HG03432 (cell line): Measurements from ENCODE around the gene FADS2.

ENCODE experiments used
- ATAC-seq: cut with Tn5 transposase; IDR thresholded peaks from one replicate; pipeline ENCODE4 v1.9.1; 2021; ENCODE audit warnings: mild to moderate bottlenecking, moderate library complexity; ENCODE audit not compliant: unreplicated experiment

Gene FADS2

DNA sequence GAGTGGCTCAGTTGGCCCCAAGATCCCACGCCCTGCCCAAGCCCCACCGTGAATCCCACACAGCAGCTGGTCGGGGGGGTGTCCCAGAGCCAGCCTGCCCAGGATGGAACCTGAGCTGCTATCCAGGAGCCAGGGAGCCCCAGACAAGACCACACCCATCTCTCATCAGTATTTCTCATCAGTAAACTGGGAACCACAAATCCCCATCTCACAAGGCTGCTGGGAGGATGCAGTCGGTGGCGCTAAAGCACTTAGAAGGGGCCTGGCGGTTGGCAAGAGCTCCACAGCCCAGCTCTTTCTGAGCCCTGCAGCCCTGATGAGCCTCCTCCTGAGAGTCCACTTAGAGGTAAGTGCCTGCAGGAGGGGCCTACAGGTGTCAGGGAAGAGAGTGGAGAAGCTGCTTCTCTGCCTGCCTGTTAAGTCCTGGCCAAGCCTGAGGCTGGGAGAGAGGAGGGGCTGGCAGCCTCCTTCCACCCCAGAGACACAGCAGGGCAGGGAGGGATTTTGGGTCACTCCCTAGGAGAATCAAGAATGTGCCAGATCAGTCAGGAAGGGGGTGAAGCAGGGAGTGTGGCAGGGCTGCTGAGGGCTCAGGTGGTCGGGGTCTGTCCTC lies 57.2 kb downstream of the FADS2 start:
- no peak for ATAC-seq

DNA sequence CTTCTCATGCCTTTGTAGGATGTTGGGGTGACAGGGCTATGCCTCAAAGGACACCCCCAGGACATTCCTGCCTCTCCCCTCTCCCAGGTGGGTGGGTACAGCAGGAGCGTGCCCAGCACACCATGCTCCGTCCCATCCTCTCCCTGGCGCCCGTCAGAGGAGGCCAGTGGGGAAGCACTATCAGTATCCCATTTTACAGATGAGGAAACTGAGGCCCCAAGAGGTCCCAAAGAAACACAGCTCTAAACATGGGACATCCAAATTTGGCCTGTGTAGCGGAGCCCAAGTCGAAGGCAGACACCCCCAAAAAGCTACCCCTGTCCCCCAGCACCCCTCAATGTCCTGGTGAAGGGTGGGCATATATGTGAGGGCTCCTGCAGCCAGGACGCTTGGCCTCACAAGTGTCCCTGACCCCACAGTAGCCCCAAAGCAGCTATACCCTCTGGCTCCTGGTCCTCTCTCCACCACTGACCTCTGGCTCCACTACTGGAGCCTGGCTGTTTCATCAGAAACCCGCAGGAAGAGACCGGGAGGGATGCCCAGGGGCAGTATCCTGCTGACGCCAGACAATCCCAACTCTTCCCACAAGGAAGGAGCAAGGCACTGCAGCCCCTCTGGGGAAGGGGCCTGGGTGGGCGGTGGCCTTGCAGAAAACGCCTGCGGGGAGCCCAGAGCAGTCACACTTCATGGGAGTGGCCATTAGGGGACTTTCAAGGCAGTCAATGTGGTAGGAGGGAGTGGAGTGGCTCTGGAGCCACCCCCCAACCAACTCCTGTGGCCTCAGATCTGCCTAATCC lies 57.9 kb downstream of the FADS2 start:
- no peak for ATAC-seq

DNA sequence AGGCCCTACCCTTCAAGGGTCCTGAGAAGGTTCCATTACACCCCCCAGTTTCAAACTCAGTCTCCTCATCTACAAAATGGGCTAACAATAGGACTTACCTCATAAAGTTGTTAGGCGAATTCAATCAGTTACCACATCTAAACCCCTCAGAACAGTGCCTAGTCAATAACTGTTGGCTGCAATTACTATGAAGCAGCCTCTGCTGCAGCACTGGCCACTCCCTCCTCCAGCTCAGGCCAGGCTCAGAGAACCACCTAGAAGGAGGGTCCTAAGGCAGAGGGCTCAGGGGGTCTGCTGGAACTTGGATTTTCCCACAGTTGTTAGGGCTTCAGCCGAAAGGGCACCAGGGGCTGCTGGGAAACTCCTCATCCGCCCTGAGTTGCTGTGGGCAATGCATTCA lies 58.5 kb downstream of the FADS2 start:
- no peak for ATAC-seq

DNA sequence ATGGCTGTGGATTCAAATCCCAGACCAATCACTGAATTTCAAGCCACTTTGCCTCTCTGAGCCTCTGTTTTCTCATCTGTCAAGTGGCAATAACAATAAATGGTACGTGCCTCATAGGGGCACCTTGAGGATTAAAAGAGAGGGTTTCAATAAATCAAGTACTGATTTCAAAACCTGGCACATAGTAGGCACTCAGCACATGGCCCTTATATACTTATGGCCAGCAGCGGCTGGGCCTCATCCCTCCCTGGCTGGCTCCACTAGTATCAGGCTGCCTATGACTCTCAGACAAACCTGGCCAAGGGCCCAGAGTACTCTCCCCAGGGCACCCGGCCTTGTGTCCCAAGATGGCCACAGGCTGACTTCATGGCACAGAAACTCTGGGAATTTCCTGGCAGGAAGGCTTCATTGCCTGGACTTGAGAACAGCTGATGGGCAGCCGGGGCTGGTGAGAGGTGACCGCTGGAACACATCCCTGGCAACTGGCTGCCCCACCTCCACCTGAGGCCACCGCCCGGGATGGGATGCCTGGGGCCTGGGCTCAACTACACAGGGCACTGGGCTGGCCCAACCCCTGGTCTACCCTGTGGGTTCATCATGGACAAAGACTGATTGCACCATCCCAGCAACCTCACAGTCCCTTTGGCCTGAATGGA lies 59.9 kb downstream of the FADS2 start:
- ATAC-seq, result no peak

GRCh38 chr11:61888590-61888989 lies 60.5 kb downstream of the FADS2 start:
- ATAC-seq, result no peak

DNA sequence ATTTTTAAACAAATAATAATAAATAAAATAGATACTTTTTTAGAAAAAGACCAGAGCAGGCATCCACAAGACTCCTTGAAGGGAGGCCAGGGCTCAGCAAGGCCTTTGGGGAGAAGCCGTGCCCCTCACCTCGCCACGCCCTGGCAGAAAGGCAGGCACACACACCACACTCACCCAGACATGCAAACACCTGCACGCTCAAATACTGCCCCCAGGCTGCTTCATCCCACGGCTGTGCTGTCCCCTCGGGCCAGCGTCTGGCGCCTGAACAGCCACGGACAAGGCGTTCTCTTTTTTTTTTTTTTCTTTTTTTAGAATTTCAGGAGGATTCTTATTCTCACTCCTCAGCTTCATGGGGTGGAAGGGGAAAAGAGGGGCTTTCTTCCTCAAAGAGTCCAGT lies 61.7 kb downstream of the FADS2 start:
- no peak for ATAC-seq

DNA sequence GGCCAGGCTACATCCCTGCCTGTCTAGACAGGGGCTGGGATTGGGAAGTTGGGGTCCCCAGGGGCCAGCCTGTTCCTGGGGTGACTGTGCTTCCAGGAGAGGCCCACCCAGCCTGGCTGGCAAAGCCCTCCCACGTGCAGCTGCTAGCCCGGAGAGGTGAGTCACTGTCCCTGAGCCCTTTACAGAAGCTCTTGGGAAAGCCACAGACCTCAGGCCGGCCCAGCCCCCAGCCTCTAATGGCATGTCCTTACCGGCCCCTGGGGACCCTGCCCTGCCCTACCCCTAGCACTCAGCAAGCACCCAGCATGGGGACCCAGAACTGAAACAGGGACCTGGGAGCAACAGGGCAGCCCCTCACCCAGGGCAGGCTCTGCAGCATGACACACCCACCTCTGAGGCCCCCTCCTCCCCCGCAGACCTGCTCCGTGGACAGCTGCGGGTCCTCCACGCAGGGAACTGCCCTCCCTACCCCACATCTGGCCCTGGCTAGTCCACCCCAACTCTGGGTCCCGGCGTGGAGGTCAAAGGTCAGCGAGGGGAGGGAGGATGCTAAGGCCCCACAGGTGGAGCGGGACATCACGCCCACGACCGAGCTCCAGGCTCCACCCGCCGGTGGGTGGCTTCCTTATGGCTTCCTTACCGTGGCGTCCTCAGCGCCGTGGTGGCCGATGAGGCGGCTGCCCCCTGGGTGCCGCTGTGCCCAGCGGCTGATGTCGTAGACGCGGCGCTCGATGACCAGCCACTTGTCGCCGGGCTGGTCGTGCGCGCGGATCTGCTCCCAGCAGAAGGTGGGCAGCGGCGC lies 62.6 kb downstream of the FADS2 start:
- peak; percentile 18 for ATAC-seq

GRCh38 chr11:61891331-61892084 lies 63.4 kb downstream of the FADS2 start, which contains the start of gene FADS3:
FADS3 (minus strand) TSS chr11:61891545; CDS start chr11:61891381, 164 bp downstream.
- ATAC-seq, result peak; percentile 72

DNA sequence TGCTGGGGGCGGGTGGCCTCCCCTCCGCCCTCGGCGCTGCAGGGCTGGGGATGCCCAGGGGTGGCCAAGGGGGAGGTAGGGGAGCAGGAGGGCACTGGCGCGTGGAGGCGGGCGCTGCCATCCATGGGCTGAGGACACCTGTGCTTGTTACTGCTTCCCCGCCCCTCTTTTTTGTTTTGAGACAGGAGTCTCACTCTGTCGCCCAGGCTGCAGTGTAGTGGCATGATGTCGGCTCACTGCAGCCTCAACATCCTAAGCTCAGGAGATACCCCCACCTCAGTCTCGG lies 63.9 kb downstream of the FADS2 start:
- ATAC-seq, result peak; percentile 46

DNA sequence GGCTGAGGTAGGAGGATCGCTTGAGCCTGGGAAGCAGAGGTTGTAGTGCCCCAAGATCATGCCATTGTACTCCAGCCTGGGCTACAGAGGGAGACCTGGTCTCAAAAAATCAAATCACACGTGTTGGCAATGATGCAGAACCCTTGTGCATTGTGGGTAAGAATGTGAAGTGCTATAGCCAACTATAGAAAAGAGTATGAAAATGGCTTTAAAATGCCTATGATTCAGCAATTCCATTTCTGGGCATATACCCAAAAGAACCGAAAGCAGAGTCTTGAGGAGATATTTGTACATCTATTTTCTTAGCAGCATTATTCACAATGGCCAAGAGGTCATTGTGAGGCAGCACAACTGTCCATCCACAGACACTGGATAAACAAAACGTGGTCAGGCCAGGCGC lies 65.9 kb downstream of the FADS2 start:
- no peak for ATAC-seq

DNA sequence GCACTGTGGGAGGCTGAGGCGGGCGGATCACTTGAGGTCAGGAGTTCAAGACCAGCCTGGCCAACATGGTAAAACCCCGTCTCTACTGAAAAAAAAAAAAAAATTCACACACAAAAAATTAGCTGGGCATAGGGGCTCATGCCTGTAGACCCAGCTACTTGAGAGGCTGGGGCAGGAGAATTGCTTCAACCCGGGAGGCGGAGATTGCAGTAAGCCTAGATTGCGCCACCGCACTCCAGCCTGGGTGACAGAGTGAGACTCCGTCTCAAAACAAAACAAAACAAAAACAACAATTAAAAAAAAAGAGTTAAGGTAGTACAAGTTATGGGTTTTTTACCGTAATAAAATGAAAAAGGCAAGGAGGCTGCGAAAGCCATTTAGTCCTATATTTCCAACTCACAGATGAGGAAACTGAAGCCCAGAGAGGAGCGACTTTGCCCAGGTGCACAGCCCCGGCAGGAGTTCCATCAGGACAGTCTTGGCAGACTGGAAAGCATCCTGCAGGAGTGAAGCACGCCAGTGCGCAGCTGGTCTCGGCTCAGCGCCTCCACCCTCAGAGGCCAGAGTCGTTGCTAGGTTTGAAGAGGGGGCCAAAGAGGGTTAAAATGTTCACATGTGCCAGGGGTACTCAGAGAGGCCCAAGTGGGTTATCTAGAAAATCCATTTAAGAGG lies 67.1 kb downstream of the FADS2 start:
- no peak for ATAC-seq

- no peak for ATAC-seq
These were observed 67.6 kb downstream of the FADS2 start for GRCh38 chr11:61895718-61896059.

- ATAC-seq, result no peak
These were observed 68.7 kb downstream of the FADS2 start for GRCh38 chr11:61896665-61897386.

- ATAC-seq, result no peak
These were observed 69.5 kb downstream of the FADS2 start for GRCh38 chr11:61897387-61898246.

GRCh38 chr11:61898247-61898582 lies 70.1 kb downstream of the FADS2 start:
- ATAC-seq, result no peak

DNA sequence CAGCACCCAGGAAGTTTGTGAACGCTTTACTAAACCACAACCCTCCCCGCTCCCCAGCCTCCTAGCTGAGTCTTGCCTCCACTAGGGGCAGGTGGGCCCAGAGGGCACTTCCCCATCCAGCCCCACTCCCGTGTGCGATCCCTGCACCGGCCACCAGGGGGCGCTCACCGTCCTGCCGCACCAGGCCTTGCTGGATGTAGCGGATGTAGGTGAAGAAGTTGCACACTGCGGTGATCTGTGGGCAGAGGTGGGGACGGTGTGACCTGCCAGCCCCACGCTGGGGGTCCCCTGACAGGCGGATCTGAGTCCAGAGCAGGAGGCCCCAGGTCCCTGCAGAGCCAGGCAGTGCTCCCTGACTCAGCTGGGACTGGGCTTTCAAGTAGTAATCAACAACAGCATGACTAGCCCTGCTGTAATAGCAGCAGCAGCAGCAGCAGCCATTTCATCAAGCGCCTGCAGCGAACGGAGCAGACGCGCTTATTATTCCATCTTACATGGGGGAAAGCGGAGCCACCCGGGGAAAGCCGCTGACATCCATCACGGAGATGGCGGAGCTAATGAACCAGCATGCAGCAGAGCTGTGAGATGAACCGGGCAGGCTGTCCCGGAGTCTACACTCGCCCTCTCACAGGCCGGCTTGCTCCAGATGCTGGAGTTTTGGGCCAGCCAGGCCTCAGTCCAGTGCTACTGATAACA lies 71.2 kb downstream of the FADS2 start:
- ATAC-seq, result peak; percentile 70

GRCh38 chr11:61900251-61900650 lies 72.2 kb downstream of the FADS2 start:
- ATAC-seq, result no peak

DNA sequence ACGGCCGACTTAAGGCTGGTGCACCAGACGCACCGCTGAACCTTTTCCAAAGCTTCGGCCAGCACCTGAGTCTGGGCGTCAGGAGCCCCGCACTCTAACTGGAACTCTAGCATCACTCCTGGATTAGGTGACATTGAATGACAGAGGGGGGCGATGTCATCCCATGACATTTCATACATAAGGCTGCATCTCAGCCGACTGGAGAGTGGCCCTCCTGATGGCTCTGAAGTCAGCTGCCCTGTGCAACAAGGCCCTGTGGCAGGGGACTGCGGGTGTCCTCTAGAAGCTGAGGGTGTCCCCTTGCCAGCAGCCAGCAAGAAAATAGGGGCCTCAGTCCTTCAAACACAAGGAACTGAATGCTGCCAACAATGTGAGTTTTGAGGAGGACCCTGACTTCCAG lies 73.3 kb downstream of the FADS2 start:
- ATAC-seq, result no peak
